ENCODE results near the gene FCSK.
"Not testable (repeated sequence)": the region's sequence is repeated elsewhere in the genome, so short reads cannot be mapped to it uniquely, and the experiment has no call there.

Gene FCSK

DNA sequence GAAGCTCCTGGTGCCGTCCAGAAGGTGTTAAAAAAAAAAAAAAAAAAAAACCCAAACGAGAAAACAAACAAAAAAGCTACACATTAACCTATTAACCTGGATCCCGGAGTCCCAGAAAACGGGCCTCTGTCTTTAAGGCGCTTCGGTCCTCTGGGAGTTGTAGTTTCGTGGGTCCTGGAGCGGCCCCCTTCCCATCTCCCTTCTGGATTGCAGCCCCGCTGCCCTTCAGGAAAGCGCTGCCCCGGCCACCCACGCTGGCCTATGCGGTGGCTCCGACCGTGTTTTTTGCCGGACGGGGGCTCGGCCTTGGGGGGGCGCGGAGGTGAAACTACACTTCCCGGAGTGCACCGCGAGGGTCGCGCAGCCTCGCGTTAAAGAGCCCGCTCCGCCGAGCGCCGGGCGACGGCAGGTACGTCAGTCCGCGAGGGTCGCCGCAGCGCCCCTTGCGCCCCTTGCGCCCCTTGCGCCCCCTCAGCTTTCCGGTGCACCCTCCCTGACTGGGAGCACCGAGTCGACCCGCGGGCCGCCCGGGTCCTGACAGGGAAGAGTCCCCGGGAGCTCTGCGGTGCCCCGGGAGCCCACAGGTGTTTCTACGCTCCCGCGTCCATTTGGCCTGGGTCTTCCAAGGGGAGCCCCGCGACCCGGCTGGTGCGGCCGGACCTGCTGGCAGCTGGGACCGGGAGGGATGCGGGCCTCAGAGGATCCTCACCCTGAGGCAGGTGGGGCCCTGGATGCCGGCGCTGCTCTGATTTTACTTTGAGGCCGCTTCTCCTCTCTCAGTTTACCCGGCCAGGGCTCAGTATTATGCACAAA, at the start of gene FCSK:
TSS of gene FCSK (plus strand) at position 374 of the 813 bp plus-strand sequence. CDS start 8,596 bp downstream, outside the sequence.
- DNase-seq, result peak; percentile 47

- not testable (repeated sequence) for DNase-seq
Observed at GRCh38 chr16:70406104-70406503, 48.3 kb upstream of the FCSK start.

DNA sequence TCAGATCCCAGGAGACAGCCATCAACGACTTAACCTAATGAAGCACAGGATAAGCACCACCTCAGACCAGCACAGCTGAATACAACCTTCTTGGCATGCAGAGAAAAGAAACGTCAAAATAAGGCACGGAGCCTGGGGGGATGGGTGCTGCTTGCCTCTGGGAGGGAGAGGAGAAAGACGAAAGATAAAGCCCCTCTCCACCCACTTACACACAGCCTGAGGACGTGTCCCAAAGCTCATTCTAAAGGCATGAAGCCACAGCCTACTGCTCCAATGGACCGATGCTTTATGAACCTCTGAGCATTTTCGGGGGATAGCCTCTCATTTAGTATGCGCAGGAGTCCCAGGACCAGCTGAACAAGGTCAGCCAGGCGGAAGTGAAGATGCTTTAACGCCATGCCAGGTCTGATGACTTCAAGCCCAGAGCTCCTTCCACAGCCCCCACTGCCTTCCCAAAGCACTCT, 46.6 kb upstream of the FCSK start:
- DNase-seq, result no peak

DNA sequence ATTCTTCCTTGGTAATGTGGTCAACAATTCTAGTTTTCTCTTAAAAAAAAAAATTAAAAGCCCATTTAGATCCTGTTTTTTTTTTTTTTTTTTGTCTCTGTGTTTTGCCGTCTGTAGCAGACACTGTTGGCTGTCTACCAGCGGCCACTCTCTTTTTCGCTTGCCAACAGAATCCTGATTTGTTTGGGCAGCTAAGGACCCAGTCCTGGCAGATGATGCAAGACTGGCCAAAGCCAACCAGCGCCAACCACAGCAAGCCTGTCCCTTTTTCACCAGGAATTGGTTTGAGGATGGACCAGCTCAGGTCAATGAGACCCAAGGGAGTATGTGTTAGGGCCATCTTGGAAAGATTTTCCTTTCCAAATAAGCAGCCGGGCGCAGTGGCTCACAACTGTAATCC, 43.7 kb upstream of the FCSK start:
- DNase-seq, result no peak

- no peak for DNase-seq
Observed at GRCh38 chr16:70412385-70412784, 42.0 kb upstream of the FCSK start.

DNA sequence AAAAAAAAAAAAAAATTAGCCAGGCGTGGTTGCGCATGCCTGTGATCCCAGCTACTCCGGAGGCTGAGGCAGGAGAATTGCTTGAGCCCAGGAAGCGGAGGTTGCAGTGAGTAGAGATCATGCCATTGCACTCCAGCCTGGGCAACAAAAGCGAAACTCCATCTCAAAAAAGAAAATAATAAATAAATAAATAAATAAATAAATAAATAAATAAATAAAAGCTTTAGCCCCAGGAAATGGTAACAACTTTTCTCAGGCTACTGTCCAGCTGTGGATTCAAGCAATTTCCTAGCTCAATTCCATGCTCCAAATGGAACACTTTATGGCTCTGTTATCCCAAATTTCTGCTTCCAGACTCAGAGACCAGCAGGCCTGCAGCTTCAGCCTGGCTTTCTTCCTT, 40.8 kb upstream of the FCSK start:
- DNase-seq, result not testable (repeated sequence)

DNA sequence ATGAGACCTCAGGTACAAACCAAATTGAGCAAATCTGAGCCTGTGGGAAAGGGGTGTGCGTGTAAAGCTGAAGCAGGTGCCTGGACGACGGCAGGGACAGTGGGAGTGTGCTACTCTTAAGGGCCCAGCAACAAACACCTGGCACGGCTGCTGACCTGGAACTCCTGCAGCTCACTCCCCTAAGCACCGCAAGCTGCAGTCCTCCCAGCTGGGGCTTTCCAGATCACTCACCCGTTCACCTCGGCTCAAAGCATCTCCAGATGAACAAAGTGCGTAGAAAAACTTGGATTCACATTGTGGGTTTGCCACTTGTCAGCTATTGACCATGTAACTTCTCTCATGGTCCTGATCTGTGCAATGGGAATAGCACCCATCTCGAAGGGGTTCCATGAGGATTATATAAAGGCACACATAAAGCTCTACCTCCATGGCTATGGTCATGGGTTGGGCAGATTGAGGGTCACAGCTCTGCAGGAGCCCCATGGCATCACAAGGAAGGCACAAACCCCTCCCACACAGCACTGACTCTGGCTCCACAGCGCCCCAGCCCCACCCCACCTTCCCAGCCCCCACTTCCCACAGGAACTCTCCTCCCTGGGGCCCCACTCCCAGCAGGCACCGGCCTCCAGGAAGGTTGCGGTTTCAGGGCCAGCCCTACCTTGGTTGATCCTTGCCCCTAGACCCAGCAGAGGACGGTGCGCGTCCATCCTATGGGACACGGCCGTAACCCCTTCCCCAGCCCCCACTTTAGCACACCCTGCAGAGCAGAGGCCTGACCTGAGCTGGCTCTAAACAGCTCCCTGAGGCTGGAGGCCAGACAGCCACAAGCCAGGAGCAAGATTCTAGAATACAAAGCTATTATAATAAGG, 37.4 kb upstream of the FCSK start:
- no peak for DNase-seq

DNA sequence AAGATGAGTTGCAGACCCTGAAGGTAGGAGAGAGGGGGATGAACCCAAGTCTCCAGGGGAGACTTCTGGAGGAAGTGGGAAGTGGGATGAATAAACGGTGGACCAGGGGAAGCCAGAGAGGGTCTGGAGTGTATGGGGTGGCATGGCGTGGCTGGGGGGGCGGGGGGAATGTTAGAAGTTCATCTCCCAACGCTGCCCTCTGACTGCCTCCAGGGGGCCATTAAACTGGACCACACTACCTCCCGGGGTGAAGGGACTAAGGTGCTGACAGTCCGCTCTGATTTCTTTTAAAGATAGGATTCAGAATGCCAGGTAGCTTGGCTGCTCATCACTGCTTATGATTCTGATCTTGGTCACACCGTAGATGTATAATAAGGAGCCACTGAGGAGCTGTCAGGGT, 36.7 kb upstream of the FCSK start:
- no peak for DNase-seq

GRCh38 chr16:70418274-70418992, 36.0 kb upstream of the FCSK start:
- no peak for DNase-seq

- DNase-seq, result no peak
Observed at GRCh38 chr16:70418993-70419318, 35.4 kb upstream of the FCSK start.

GRCh38 chr16:70419384-70420327, 34.7 kb upstream of the FCSK start:
- no peak for DNase-seq

- DNase-seq, result no peak
Observed at GRCh38 chr16:70421014-70421413, 33.4 kb upstream of the FCSK start.

GRCh38 chr16:70421473-70422311, 32.7 kb upstream of the FCSK start:
- no peak for DNase-seq

GRCh38 chr16:70422543-70422942, 31.9 kb upstream of the FCSK start:
- no peak for DNase-seq

- no peak for DNase-seq
Observed at GRCh38 chr16:70427786-70428177, 26.6 kb upstream of the FCSK start.

DNA sequence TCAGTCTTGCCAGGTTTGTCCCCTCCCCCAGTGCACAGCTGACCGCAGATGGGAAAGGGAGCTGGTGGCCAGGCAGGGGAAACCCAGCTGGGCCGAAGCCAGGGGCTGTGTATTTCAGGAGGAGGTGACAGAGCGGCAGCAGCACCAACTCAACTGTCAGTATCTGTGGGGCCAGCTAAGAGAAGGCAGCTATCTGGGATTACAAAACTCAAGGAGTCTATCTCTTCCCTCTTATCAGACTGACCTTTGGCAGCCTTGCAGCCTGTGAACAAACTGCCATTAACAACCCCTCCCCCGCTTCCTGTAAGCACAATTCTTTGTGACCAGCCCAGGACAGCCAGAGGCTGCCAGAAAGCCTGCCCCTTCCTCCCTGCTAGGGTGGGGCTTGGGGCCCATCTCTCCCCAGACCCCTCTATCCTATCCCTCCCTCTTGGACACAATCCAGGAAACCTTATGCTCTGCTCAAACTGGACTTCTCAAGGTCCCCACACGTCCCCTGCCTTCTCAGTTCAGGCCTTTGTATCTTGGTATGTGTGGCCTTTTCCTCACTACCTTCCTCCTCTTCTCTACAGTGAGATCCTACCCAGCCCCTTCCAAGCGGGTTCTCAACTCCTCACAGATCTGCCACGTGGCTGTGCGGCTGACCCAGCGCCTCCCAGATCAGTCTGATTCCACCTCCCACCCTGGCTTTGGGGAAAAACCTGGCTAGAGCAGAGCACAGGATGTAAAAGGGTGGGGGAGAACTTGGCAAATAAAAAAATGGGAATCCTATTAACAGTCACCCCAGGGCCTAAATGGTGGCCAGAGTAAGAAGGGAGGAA, 26.0 kb upstream of the FCSK start:
- peak; percentile 68 for DNase-seq

- no peak for DNase-seq
Observed at GRCh38 chr16:70429888-70430666, 24.3 kb upstream of the FCSK start.

DNA sequence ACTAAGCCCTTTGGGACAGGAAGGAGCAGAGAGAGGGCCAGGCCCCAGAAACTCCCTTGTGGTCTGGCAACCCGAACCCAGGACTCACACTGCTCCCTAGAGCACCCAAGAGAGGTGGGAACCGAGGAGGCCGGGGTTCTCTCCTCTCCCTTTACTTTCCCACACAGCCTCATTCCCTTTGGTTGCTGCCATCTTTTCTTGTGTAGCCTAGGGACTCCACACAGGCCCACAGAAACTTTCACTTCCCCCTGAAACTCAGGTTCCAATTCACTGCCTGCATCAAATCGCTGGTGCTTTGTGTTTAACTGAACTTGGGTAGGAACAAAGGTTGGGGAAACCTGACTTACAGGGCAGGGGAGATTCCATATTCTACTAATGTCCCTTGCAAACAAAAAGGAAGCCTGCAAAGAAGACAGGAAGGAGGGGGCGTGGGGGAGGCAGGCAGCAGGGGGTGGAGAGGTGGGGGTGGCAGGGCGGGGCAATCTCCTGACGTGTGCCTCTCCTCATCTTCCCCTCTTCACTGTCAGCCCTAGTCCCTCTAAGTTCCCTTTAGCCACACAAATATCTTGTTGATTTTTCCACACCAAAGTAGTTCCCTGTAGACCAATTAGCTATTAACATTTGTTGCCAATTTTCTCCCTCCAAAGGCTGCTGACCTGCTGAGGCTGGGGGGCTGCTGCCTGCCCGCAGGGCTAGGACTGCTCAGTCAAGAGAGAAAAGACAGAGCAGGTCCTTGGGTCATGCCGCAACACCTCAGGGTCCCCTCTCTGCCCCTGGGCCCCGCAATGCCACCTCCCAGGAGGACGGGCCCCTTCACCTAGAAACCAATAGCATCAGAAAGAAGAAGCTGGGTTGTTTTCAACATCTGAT, 23.5 kb upstream of the FCSK start:
- DNase-seq, result no peak

GRCh38 chr16:70432356-70432722, 22.1 kb upstream of the FCSK start:
- DNase-seq, result no peak

Measured in DMS153 (cell line).